GM10847 (cell line): Measurements from ENCODE around the gene XYLB.

ENCODE experiments used
- POLR2A ChIP-seq: IDR thresholded peaks from 2 replicates; pipeline ENCODE4 v1.6.1; 2011; ENCODE audit not compliant: insufficient read length; ENCODE audit errors: extremely low read depth

Gene XYLB

GRCh38 chr3:38387862-38388261, 41.3 kb downstream of the XYLB start:
- TF ChIP-seq POLR2A = no peak

- TF ChIP-seq POLR2A = no peak
Measured at GRCh38 chr3:38392604-38393163, 46.1 kb downstream of the XYLB start.

- TF ChIP-seq POLR2A = no peak
Measured at GRCh38 chr3:38396239-38396638, 49.7 kb downstream of the XYLB start.

GRCh38 chr3:38396861-38397260, 50.3 kb downstream of the XYLB start:
- no peak for TF ChIP-seq POLR2A

- TF ChIP-seq POLR2A = no peak
Measured at GRCh38 chr3:38397320-38397719, 50.7 kb downstream of the XYLB start.

- TF ChIP-seq POLR2A = no peak
Measured at GRCh38 chr3:38401246-38401962, 54.8 kb downstream of the XYLB start.

- no peak for TF ChIP-seq POLR2A
Measured at GRCh38 chr3:38404286-38404685, 57.7 kb downstream of the XYLB start.

- TF ChIP-seq POLR2A = no peak
Measured at GRCh38 chr3:38411591-38411990, 65.0 kb downstream of the XYLB start.

GRCh38 chr3:38421679-38422336, 75.2 kb downstream of the XYLB start:
- TF ChIP-seq POLR2A = no peak

- TF ChIP-seq POLR2A = no peak
Measured at GRCh38 chr3:38446085-38446686, 99.6 kb downstream of the XYLB start.

GRCh38 chr3:38446812-38447211, 100.2 kb downstream of the XYLB start:
- TF ChIP-seq POLR2A = no peak

GRCh38 chr3:38450853-38451252, 104.3 kb downstream of the XYLB start:
- no peak for TF ChIP-seq POLR2A

GRCh38 chr3:38453075-38453912, 106.7 kb downstream of the XYLB start, which contains the start of gene ACVR2B:
ACVR2B (plus strand) TSS chr3:38453890; CDS start chr3:38454323, 433 bp downstream.
- TF ChIP-seq POLR2A = no peak

- no peak for TF ChIP-seq POLR2A
Measured at GRCh38 chr3:38453913-38454177, 107.3 kb downstream of the XYLB start.

- TF ChIP-seq POLR2A = no peak
Measured at GRCh38 chr3:38454178-38454883, 107.7 kb downstream of the XYLB start.
